H9 (cell line): ENCODE data around the gene ATAT1. TPM values are rescaled to one million over a fixed set of nuclear protein-coding genes. Genes with fewer than 3 reads are reported as not detected.
A peak's percentile ranks its signal among the peaks of the same experiment; 100 is the strongest.

Source experiments
- DNase-seq: peaks from one replicate; pipeline ENCODE4 v3.0.0-alpha.2; 2017
- H2AFZ ChIP-seq: one replicate; pipeline ENCODE4 v1.6.1; 2013; ENCODE audit warnings: mild to moderate bottlenecking, low read length, control low read depth, moderate library complexity
- H2AK5ac ChIP-seq: 2 replicates; pipeline ENCODE4 v1.6.1; 2013; ENCODE audit warnings: low read length, control low read depth, mixed read lengths; ENCODE audit not compliant: insufficient read length
- H2BK120ac ChIP-seq: one replicate; pipeline ENCODE4 v1.6.1; 2013; ENCODE audit warnings: low read depth, mild to moderate bottlenecking, low read length, control low read depth, inconsistent platforms; ENCODE audit not compliant: poor library complexity, severe bottlenecking
- H2BK12ac ChIP-seq: 2 replicates; pipeline ENCODE4 v1.6.1; 2013; ENCODE audit warnings: low read length, control low read depth, mixed read lengths, low read depth; ENCODE audit not compliant: insufficient read length
- H2BK15ac ChIP-seq: 2 replicates; pipeline ENCODE4 v1.6.1; 2013; ENCODE audit warnings: low read depth, low read length, control low read depth
- H2BK20ac ChIP-seq: one replicate; pipeline ENCODE4 v1.6.1; 2013; ENCODE audit warnings: low read depth, mild to moderate bottlenecking, low read length, control low read depth, inconsistent platforms; ENCODE audit not compliant: poor library complexity, severe bottlenecking
- H2BK5ac ChIP-seq: 2 replicates; pipeline ENCODE4 v1.6.1; 2013; ENCODE audit warnings: low read length, control low read depth, mixed read lengths; ENCODE audit not compliant: insufficient read length
- H3K14ac ChIP-seq: 2 replicates; pipeline ENCODE4 v1.6.1; 2013; ENCODE audit warnings: low read length, control low read depth; ENCODE audit not compliant: insufficient read depth
- H3K18ac ChIP-seq: 2 replicates; pipeline ENCODE4 v1.6.1; 2013; ENCODE audit warnings: low read depth, mild to moderate bottlenecking, mixed read lengths, low read length, control low read depth; ENCODE audit not compliant: insufficient read length
- H3K23ac ChIP-seq: 2 replicates; pipeline ENCODE4 v1.6.1; 2013; ENCODE audit warnings: low read length, control low read depth, mixed read lengths, low read depth; ENCODE audit not compliant: insufficient read length
- H3K23me2 ChIP-seq: 2 replicates; pipeline ENCODE4 v1.6.1; 2013; ENCODE audit warnings: low read depth, mild to moderate bottlenecking, mixed read lengths, low read length, control low read depth; ENCODE audit not compliant: insufficient read length, poor library complexity, severe bottlenecking
- H3K27ac ChIP-seq: 2 replicates; pipeline ENCODE4 v1.5.1; 2013; ENCODE audit warnings: low read length, control low read depth, mixed read lengths, low read depth; ENCODE audit not compliant: insufficient read length
- H3K27me3 ChIP-seq: 2 replicates; pipeline ENCODE4 v1.6.1; 2013; ENCODE audit warnings: low read length, control low read depth, inconsistent platforms; ENCODE audit not compliant: insufficient read depth
- H3K4ac ChIP-seq: 2 replicates; pipeline ENCODE4 v1.6.1; 2013; ENCODE audit warnings: low read depth, mild to moderate bottlenecking, control low read depth, inconsistent platforms, low read length, moderate library complexity
- H3K4me1 ChIP-seq: 2 replicates; pipeline ENCODE4 v1.6.1; 2013; ENCODE audit warnings: low read length, control low read depth, inconsistent platforms; ENCODE audit not compliant: insufficient read depth
- H3K4me2 ChIP-seq: 2 replicates; pipeline ENCODE4 v1.6.1; 2013; ENCODE audit warnings: low read length, control low read depth, mixed read lengths; ENCODE audit not compliant: insufficient read length, insufficient read depth
- H3K56ac ChIP-seq: 2 replicates; pipeline ENCODE4 v1.6.1; 2013; ENCODE audit warnings: low read depth, mild to moderate bottlenecking, mixed read lengths, low read length, control low read depth; ENCODE audit not compliant: insufficient read length
- H3K79me1 ChIP-seq: 2 replicates; pipeline ENCODE4 v1.6.1; 2013; ENCODE audit warnings: low read depth, mild to moderate bottlenecking, moderate library complexity, low read length, control low read depth, inconsistent platforms; ENCODE audit not compliant: insufficient read depth, poor library complexity, severe bottlenecking
- H3K79me2 ChIP-seq: 2 replicates; pipeline ENCODE4 v1.6.1; 2013; ENCODE audit warnings: low read length, control low read depth, inconsistent platforms; ENCODE audit not compliant: insufficient read depth
- H3K9ac ChIP-seq: 2 replicates; pipeline ENCODE4 v1.6.1; 2013; ENCODE audit warnings: low read length, control low read depth, mixed read lengths; ENCODE audit not compliant: insufficient read length; ENCODE audit errors: extremely low read depth
- H3K9me3 ChIP-seq: one replicate; pipeline ENCODE4 v1.6.1; 2013; ENCODE audit warnings: low read depth, low read length, inconsistent platforms; ENCODE audit not compliant: control insufficient read depth
- H3T11ph ChIP-seq: one replicate; pipeline ENCODE4 v1.6.1; 2013; ENCODE audit warnings: mild to moderate bottlenecking, low read length, control low read depth, inconsistent platforms
- H4K20me1 ChIP-seq: one replicate; pipeline ENCODE4 v1.6.1; 2013; ENCODE audit not compliant: control insufficient read depth, insufficient read length, insufficient read depth
- H4K5ac ChIP-seq: 2 replicates; pipeline ENCODE4 v1.6.1; 2013; ENCODE audit warnings: low read depth, mild to moderate bottlenecking, mixed read lengths, low read length, control low read depth; ENCODE audit not compliant: insufficient read length
- H4K8ac ChIP-seq: replicated peaks from 2 replicates; pipeline ENCODE4 v1.6.1; 2013; ENCODE audit warnings: low read length, control low read depth, mixed read lengths, low read depth; ENCODE audit not compliant: insufficient read length
- H4K91ac ChIP-seq: 2 replicates; pipeline ENCODE4 v1.6.1; 2013; ENCODE audit warnings: low read depth, mild to moderate bottlenecking, moderate library complexity, mixed read lengths, low read length, control low read depth; ENCODE audit not compliant: insufficient read length
- H3K27ac Mint-ChIP-seq, 3 experiments: 2 replicates in 2 of 3; 3 replicates in 1 of 3; pipeline ENCODE4 v1.8.0; 2020 to 2021; ENCODE audit warnings: mixed read lengths in 3 of 3, mild to moderate bottlenecking in 1 of 3, moderate library complexity in 1 of 3
- H3K27me3 Mint-ChIP-seq: 2 replicates; pipeline ENCODE4 v1.8.0; 2021; ENCODE audit warnings: low read depth, mild to moderate bottlenecking, moderate library complexity, mixed read lengths
- H3K36me3 Mint-ChIP-seq, 3 experiments: 2 replicates in 2 of 3; 3 replicates in 1 of 3; pipeline ENCODE4 v1.8.0; 2020 to 2021; ENCODE audit warnings: low read depth in 3 of 3, mixed read lengths in 3 of 3; ENCODE audit not compliant: insufficient read depth in 1 of 3
- H3K4me1 Mint-ChIP-seq, 2 experiments: 2 replicates each; pipeline ENCODE4 v1.8.0; 2020; ENCODE audit warnings: mixed read lengths in 2 of 2
- H3K4me3 Mint-ChIP-seq, 2 experiments: 2 replicates in 1 of 2; 3 replicates in 1 of 2; pipeline ENCODE4 v1.8.0; 2020 to 2021; ENCODE audit warnings: mild to moderate bottlenecking in 2 of 2, mixed read lengths in 2 of 2, moderate library complexity in 1 of 2
- H3K9me3 Mint-ChIP-seq, 2 experiments: 2 replicates in 1 of 2; 3 replicates in 1 of 2; pipeline ENCODE4 v1.8.0; 2020; ENCODE audit warnings: mild to moderate bottlenecking in 2 of 2, mixed read lengths in 2 of 2, moderate library complexity in 1 of 2
- CTCF ChIP-seq: fragments of 200-600 bp; sonication (generic); conservative IDR thresholded peaks from 3 replicates; pipeline ENCODE4 v1.8.0; 2021; ENCODE audit warnings: antibody characterized with exemption, mild to moderate bottlenecking
- WGBS: extraction: QIAGEN DNeasy Blood & Tissue Kit; methylation state at CpG from one replicate; pipeline ENCODE4 v1.1.7; 2013; ENCODE audit warnings: missing lambda C conversion rate, low lambda C conversion rate, mixed read lengths; ENCODE audit not compliant: insufficient read length; ENCODE audit errors: extremely low coverage; 5-methylcytosine and 5-hydroxymethylcytosine counted together
- total RNA-seq: library from RNA; stranded (reverse); gene quantifications from 2 replicates; pipeline ENCODE4 v1.2.1, GENCODE V29; 2021

ATAT1 gene
- total RNA-seq, 1 experiment from 2014 or later = 20.1 TPM

DNA sequence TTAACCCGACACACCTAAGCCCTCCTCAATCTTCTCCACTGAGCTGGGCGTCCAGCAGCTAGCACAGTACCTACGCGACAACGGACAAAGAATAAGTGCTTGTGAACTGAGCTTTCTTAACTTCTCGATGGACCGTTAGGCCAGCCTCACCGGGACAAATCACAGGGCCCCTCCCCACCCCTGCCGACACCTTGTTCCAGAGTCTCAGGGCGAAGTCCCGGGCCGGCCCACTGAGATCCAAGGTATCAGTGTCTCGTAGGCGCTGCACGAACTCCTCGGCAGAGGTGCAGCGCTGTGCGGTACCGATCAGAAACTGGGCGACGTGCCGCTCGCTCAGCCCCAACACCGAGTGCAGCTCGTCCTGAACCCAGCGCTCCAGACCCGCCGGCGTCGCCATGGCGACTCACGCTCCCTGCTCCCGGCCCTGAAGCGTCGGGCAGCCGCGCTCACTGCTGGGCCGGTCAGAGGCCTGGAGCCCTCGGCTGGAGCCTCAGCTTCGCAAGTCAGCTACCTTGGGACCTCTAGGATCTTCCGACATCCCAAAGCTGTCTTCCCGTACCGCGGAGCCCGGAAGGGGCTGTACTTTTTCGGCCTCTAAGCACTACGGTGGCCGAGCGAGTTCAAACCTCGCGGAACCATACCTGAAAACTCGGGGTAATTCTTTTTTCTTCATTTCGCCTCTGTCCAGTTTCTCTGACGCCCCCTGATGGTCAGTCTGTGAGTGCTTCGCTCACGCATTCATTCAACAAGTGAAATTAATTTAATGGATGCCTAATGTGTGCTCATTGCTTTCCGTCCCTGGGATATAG is 46.0 kb downstream of the ATAT1 start, which contains the start of gene DHX16:
TSS of gene DHX16 (minus strand) at position 562 of the 809 bp plus-strand sequence. CDS start at position 397, 165 bp downstream.
- Histone ChIP-seq H2BK5ac (no peak within 1 kb of the TSS), H3K4me2 (peak within 1 kb of the TSS; percentile 97), H3K79me2 (no peaks in the 10 kb centered on the region), H3K79me1 (peaks cover 9% of the 10 kb centered on the region), H3K23ac (no peak within 1 kb of the TSS), H2BK15ac (no peak within 1 kb of the TSS), H3K27ac (no peak within 1 kb of the TSS), H4K8ac (no peak within 1 kb of the TSS), H2AFZ (no peak within 1 kb of the TSS), H2BK20ac (no peak within 1 kb of the TSS), H3K9ac (peak within 1 kb of the TSS; percentile 82), H3T11ph (no peak within 1 kb of the TSS), H2AK5ac (no peak within 1 kb of the TSS), H3K23me2 (peaks cover 4% of the 10 kb centered on the region), H3K4me1 (no peaks in the 10 kb centered on the region), H3K9me3 (no peaks in the 10 kb centered on the region), H4K20me1 (no peaks in the 10 kb centered on the region), H3K27me3 (no peaks in the 10 kb centered on the region), H3K56ac (no peak within 1 kb of the TSS), H3K14ac (peak within 1 kb of the TSS; percentile 59; the same call in 1 of the 2 replicates), H2BK120ac (no peak within 1 kb of the TSS), H3K18ac (no peak within 1 kb of the TSS), H3K4ac (no peak within 1 kb of the TSS), H4K91ac (no peak within 1 kb of the TSS), H4K5ac (no peak within 1 kb of the TSS), H2BK12ac (no peak within 1 kb of the TSS)
- H3K27me3 Mint-ChIP-seq = no peaks in the 10 kb centered on the region
- no CpG with 5 or more reads among the region's 57 CpGs for WGBS
- peak; percentile 91 for TF ChIP-seq CTCF
- H3K4me3 Mint-ChIP-seq = peak within 1 kb of the TSS; percentile 89 to 95
- H3K4me1 Mint-ChIP-seq = peaks cover 2 to 7% of the 10 kb centered on the region in 2 experiments; a peak in 3 of 4 replicates
- H3K36me3 Mint-ChIP-seq = peaks cover 16 to 41% (median 39%) of the 10 kb centered on the region in 3 experiments; a peak in 6 of 7 replicates
- DNase-seq = peak; percentile 94
- H3K9me3 Mint-ChIP-seq = no peaks in the 10 kb centered on the region; a peak in 1 of 5 replicates
- peak within 1 kb of the TSS; percentile 42 to 66 (median 49); a peak in 5 of 7 replicates for H3K27ac Mint-ChIP-seq
